ENCODE data around the gene MORC1. TPM values are rescaled to one million over a fixed set of nuclear protein-coding genes. Genes with fewer than 3 reads are reported as not detected.

Gene MORC1
- total RNA-seq, 2 experiments from 2014 or later: not detected

- ChIA-PET CTCF (ENCODE audit: unreplicated experiment) (no interaction called here), POLR2A (interaction anchor here (0.6 kb wide), 1 partner anchor 1880 kb away, joined by 3 read pairs; no protein-coding TSS in a partner anchor)
- Histone ChIP-seq H4K20me1 (ENCODE audit: insufficient read depth, low read length) (no peaks in the 10 kb centered on the region), H3K9me3 (ENCODE audit: low read length) (no peaks in the 10 kb centered on the region), H3K36me3 (ENCODE audit: insufficient read depth, low read length) (no peaks in the 10 kb centered on the region), H3K79me2 (ENCODE audit: insufficient read depth, low read depth, low read length) (no peaks in the 10 kb centered on the region), H2AFZ (ENCODE audit: low read length) (no peak overlapping the region), H3K27ac (ENCODE audit: low read depth, low read length, poor library complexity, severe bottlenecking) (no peak overlapping the region), H3K4me1 (ENCODE audit: insufficient read depth, low read length, poor library complexity, severe bottlenecking) (no peaks in the 10 kb centered on the region), H3K4me3 (ENCODE audit: low read depth, low read length, poor library complexity, severe bottlenecking) (no peak overlapping the region), H3K4me2 (ENCODE audit: low read length) (no peak overlapping the region), H3K9me2 (ENCODE audit: insufficient read depth, low read length) (no peaks in the 10 kb centered on the region)
- BruUV-seq (replicated peaks): no TSS peak
- intact Hi-C loops (cut with micrococcal nuclease; ENCODE audit: unreplicated experiment): no loop called here
- DNase-seq (ENCODE audit: low spot score): no peak
- TF ChIP-seq CTCF (conservative IDR thresholded peaks at IDR 0.05; ENCODE audit: low read length) (no peak), EZH2phosphoT487 (IDR thresholded peaks at IDR 0.05; ENCODE audit: borderline replicate concordance, low read depth, low read length) (no peak)
Observed at GRCh38 chr3:109155828-109156227, 37.9 kb upstream of the MORC1 start.

DNA sequence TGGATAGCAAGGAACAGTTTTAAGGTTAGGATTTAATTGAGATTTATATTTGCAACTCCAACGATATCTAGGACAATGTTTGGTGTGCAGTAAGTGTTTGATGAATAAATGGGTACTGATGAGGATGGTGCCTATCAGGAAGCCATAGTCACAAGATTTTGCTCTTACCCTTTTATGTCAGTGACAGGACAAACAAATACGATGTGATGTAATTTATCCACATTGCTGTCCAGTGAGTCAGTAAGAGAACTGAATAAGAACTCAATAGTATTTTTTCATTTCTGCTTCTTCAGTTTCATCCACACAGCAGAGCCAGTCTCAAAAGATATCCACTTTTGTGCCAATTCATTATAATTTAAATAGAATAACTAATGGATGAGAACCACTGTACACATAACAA, 37.0 kb upstream of the MORC1 start:
- no TSS peak for BruUV-seq (replicated peaks)
- intact Hi-C loops (cut with micrococcal nuclease; ENCODE audit: unreplicated experiment): no loop called here
- POLR2A ChIA-PET: no interaction called here

DNA sequence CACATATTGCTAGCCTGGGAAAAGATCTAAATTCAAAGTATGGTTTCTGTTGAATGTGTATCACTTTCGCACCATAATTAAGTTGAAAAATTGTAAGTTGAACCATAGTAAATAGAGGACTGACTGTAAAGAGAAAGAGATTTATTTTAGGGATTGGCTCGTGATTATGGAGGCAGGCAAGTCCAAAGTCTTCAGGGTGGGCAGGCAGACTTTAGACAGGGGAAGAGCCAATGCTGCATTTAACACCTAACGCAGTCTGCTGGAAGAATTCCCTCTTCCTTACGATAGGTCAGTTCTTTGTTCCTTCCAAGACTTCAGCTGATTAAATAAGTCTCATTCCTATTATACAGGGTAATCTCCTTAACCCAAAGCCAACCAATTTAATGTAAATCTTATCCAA, 34.4 kb upstream of the MORC1 start:
- Histone ChIP-seq H3K27ac (ENCODE audit: low read depth, low read length, poor library complexity, severe bottlenecking) (no peak overlapping the region), H3K4me2 (ENCODE audit: low read length) (no peak overlapping the region), H2AFZ (ENCODE audit: low read length) (no peak overlapping the region), H3K36me3 (ENCODE audit: insufficient read depth, low read length) (no peaks in the 10 kb centered on the region), H3K9me2 (ENCODE audit: insufficient read depth, low read length) (no peaks in the 10 kb centered on the region; the same call in 1 of the 2 replicates), H3K79me2 (ENCODE audit: insufficient read depth, low read depth, low read length) (no peaks in the 10 kb centered on the region), H3K4me1 (ENCODE audit: insufficient read depth, low read length, poor library complexity, severe bottlenecking) (no peaks in the 10 kb centered on the region), H3K9me3 (ENCODE audit: low read length) (no peaks in the 10 kb centered on the region), H3K4me3 (ENCODE audit: low read depth, low read length, poor library complexity, severe bottlenecking) (no peak overlapping the region), H4K20me1 (ENCODE audit: insufficient read depth, low read length) (no peaks in the 10 kb centered on the region)
- intact Hi-C loops (cut with micrococcal nuclease; ENCODE audit: unreplicated experiment): no loop called here
- POLR2A ChIA-PET: no interaction called here
- DNase-seq (ENCODE audit: low spot score): no peak
- TF ChIP-seq EZH2phosphoT487 (IDR thresholded peaks at IDR 0.05; ENCODE audit: borderline replicate concordance, low read depth, low read length): no peak
- no peak for TF ChIP-seq CTCF (conservative IDR thresholded peaks at IDR 0.05; ENCODE audit: low read length)
- BruUV-seq (replicated peaks): no TSS peak
- CTCF ChIA-PET (ENCODE audit: unreplicated experiment): no interaction called here

More for the DNA sequence above, 37.0 kb upstream of the MORC1 start:
- Histone ChIP-seq H3K9me2 (ENCODE audit: insufficient read depth, low read length) (no peaks in the 10 kb centered on the region), H3K4me3 (ENCODE audit: low read depth, low read length, poor library complexity, severe bottlenecking) (no peak overlapping the region), H2AFZ (ENCODE audit: low read length) (no peak overlapping the region), H3K4me2 (ENCODE audit: low read length) (no peak overlapping the region), H4K20me1 (ENCODE audit: insufficient read depth, low read length) (no peaks in the 10 kb centered on the region), H3K36me3 (ENCODE audit: insufficient read depth, low read length) (no peaks in the 10 kb centered on the region), H3K9me3 (ENCODE audit: low read length) (no peaks in the 10 kb centered on the region), H3K27ac (ENCODE audit: low read depth, low read length, poor library complexity, severe bottlenecking) (no peak overlapping the region), H3K4me1 (ENCODE audit: insufficient read depth, low read length, poor library complexity, severe bottlenecking) (no peaks in the 10 kb centered on the region), H3K79me2 (ENCODE audit: insufficient read depth, low read depth, low read length) (no peaks in the 10 kb centered on the region)
- DNase-seq (ENCODE audit: low spot score): no peak
- TF ChIP-seq CTCF (conservative IDR thresholded peaks at IDR 0.05; ENCODE audit: low read length): no peak
- no peak for TF ChIP-seq EZH2phosphoT487 (IDR thresholded peaks at IDR 0.05; ENCODE audit: borderline replicate concordance, low read depth, low read length)
- CTCF ChIA-PET (ENCODE audit: unreplicated experiment): no interaction called here
